ENCODE measurements around the gene C11orf71. TPM values are rescaled to one million over a fixed set of nuclear protein-coding genes. Genes with fewer than 3 reads are reported as not detected.

C11orf71 gene
- polyA plus RNA-seq, 2 donors, result 4.1 to 5.5 TPM

Other genes starting within 250 kb of the C11orf71 start
- 10 to 100 TPM; 23.5 to 69.1 TPM for gene NNMT, start 104.1 kb downstream of the C11orf71 start, polyA plus RNA-seq
- 10 to 100 TPM in 1 of 2 donors, 1 to 10 TPM in 1; 4.3 to 11.4 TPM for gene RBM7, start 155 bp upstream of the C11orf71 start, polyA plus RNA-seq
- gene REXO2, start 39.0 kb upstream of the C11orf71 start, polyA plus RNA-seq, result 10 to 100 TPM; 76.8 to 82.7 TPM
- not detected for gene NXPE1, start 159.4 kb upstream of the C11orf71 start, polyA plus RNA-seq
- gene NXPE4, start 195.3 kb upstream of the C11orf71 start, polyA plus RNA-seq, result under 1 TPM in 1 of 2 donors, not detected in 1; 0.01 TPM

Measured in esophagus (tissue), 2 donors.